IPS-15b (cell line): ENCODE data around the gene SEMA4D.

Source experiments
- H3K27me3 ChIP-seq: one replicate; pipeline ENCODE4 v1.6.1; 2013; ENCODE audit warnings: low read length; ENCODE audit not compliant: control insufficient read depth, insufficient read depth
- H3K36me3 ChIP-seq: one replicate; pipeline ENCODE4 v1.6.1; 2013; ENCODE audit warnings: low read length; ENCODE audit not compliant: control insufficient read depth, insufficient read depth
- H3K4me1 ChIP-seq: one replicate; pipeline ENCODE4 v1.6.1; 2013; ENCODE audit warnings: mild to moderate bottlenecking, low read length; ENCODE audit not compliant: control insufficient read depth, insufficient read depth
- H3K4me3 ChIP-seq: one replicate; pipeline ENCODE4 v1.5.1; 2013; ENCODE audit warnings: low read depth, low read length
- H3K9ac ChIP-seq: one replicate; pipeline ENCODE4 v1.6.1; 2013; ENCODE audit warnings: low read depth, mild to moderate bottlenecking, low read length
- H3K9me3 ChIP-seq: one replicate; pipeline ENCODE4 v1.6.1; 2013; ENCODE audit warnings: mild to moderate bottlenecking, low read length; ENCODE audit not compliant: control insufficient read depth, insufficient read depth

Gene SEMA4D

GRCh38 chr9:89428222-89428761 is 69.6 kb downstream of the SEMA4D start:
- Histone ChIP-seq H3K4me3 (no peak overlapping the region), H3K4me1 (peaks cover 3% of the 10 kb centered on the region), H3K9ac (no peak overlapping the region), H3K9me3 (no peaks in the 10 kb centered on the region), H3K27me3 (no peaks in the 10 kb centered on the region), H3K36me3 (peaks cover under 1% of the 10 kb centered on the region)

DNA sequence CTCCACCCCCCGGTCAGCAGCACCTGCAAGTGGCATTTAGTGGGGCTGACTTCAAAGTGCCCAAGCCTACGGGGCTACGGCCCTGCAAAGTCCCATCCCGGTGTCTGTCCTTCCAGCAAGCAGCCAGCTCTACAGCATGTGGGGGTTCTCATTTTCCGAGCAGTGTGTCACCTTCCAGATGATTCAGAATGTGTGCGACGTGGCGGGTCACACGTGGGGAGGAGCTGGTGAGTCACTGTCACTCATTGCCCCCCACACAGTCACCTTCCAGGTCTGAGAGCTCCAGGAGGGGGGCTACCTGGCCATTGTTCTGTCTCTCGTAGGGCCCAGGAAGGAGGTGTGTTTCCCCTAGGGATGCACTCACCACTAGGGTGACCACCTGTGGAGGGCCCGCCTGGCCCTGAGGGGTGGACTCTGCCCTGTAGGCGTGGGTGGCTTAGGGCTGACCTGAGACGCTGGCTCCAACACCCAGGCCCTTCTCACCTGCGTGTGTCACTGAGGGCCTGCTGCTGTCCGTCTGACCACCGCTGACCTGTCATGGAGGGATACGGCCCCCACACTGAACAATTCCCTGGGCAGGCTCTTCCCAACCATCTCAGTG is 70.2 kb downstream of the SEMA4D start:
- no peaks in the 10 kb centered on the region for H3K27me3 ChIP-seq
- no peaks in the 10 kb centered on the region for H3K9me3 ChIP-seq
- no peaks in the 10 kb centered on the region for H3K36me3 ChIP-seq
- no peak overlapping the region for H3K4me3 ChIP-seq
- H3K9ac ChIP-seq: no peak overlapping the region
- H3K4me1 ChIP-seq: peaks cover 1% of the 10 kb centered on the region

DNA sequence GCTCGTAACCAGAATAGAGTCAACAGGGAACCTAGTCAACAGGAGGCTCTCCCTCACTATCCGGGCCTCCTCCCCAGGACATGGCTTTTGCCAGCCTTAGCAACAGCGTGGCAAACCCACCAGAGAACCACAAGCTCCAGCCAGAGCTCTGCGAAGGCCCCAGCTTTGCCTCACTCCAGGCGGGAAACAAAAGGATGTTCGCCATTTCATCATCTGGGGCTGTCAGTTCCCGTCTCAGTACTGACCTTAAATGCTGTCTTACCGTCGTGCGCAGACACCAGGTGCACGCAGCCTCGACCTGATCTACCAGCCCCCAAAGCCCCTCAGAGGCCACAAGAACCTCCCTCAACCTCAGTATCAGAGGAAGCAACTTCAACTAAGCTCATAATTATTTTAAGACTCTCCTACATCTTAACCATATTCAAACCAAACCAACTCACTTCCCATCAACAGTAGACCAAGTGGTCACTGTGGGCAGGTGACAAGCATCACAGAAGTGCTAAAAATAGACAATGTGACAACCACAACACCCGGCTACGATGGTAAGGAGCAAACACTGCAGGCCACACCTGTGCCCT is 71.4 kb downstream of the SEMA4D start:
- Histone ChIP-seq H3K9ac (no peak overlapping the region), H3K4me3 (no peak overlapping the region), H3K9me3 (no peaks in the 10 kb centered on the region), H3K27me3 (no peaks in the 10 kb centered on the region), H3K36me3 (no peaks in the 10 kb centered on the region), H3K4me1 (no peaks in the 10 kb centered on the region)

- no peak overlapping the region for H3K9ac ChIP-seq
These were observed 72.0 kb downstream of the SEMA4D start for GRCh38 chr9:89425921-89426383.

DNA sequence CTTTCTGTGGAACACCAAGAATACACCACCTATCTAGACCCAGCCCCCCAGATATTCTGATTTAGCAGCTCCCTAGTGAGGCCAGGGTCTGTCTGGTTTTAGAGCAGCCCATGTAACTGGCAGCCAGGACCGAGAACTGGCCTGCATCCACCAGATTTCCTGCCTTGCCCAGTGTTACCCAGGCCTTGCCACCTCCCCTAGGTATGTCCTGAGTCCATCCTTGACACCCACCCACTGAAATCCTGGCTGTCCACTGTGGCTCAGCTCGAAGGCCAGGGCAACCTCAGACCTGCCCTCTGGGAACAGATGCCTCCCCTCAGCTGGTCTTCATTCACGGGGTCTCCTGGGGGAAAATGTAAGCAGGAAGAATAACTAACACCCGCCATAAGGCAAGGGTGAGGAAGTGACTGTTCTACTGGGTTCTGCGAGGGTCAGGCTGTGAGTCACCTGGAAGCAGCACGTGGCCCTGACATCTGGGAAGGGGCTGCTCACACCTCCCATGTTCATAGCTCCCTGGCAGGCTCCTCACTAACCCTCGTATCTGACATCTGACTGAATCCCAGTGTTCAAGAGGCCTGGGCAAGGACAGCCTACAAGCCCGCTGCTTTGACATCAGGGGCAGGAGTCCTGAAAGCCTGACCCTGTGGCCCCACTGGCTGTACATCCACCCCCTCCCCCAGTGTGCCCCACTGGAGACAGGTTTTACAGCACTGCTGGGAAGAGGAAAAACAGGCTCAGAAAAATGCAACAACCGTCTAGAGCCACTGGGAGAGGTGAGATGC is 72.7 kb downstream of the SEMA4D start:
- no peaks in the 10 kb centered on the region for H3K4me1 ChIP-seq
- H3K4me3 ChIP-seq: no peak overlapping the region
- no peak overlapping the region for H3K9ac ChIP-seq
- no peaks in the 10 kb centered on the region for H3K9me3 ChIP-seq
- no peaks in the 10 kb centered on the region for H3K27me3 ChIP-seq
- H3K36me3 ChIP-seq: no peaks in the 10 kb centered on the region

More at GRCh38 chr9:89425921-89426383, 72.0 kb downstream of the SEMA4D start:
- H3K9me3 ChIP-seq: no peaks in the 10 kb centered on the region
- no peaks in the 10 kb centered on the region for H3K27me3 ChIP-seq
- H3K4me3 ChIP-seq: no peak overlapping the region
- no peaks in the 10 kb centered on the region for H3K4me1 ChIP-seq
- H3K36me3 ChIP-seq: no peaks in the 10 kb centered on the region

DNA sequence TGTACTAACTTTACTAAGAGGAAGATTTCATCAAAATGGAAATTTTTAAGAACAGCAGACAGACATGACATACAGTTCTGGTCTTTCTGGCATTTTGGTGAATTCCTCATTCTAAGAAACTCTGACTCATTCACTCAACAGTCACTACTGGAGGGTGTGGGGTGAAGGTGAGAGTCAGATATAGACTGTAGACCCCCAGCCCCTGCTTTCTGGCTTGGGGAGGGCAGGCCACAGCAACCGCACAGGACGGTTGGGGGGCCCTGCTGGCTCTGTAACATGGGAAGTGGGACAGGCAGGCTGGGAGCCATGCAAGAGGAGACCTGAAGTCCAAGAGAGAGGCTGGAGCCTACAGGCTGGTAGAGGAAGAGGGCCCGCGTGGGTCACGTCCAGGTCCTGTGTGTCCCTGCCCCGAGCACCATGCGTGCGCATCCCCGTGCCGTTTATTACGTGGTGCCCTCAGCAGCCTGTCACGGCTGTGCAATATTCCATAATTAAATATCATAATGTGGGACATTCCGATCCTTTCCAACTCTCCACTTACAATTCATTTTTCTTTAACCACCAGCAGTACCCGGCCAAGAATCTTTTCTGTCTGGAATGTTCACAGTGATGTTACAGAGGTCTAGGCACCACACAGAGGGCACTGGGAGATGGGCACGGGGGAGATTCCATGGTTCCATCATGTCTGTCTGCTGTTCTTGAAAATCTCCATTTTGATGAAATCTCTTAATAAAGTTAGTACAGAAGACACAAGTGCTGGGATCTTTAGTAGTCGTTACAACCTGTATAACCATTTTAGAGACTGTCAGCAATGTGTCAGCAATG is 75.5 kb downstream of the SEMA4D start:
- no peaks in the 10 kb centered on the region for H3K4me1 ChIP-seq
- no peak overlapping the region for H3K9ac ChIP-seq
- no peaks in the 10 kb centered on the region for H3K36me3 ChIP-seq
- no peak overlapping the region for H3K4me3 ChIP-seq
- H3K27me3 ChIP-seq: no peaks in the 10 kb centered on the region
- no peaks in the 10 kb centered on the region for H3K9me3 ChIP-seq

DNA sequence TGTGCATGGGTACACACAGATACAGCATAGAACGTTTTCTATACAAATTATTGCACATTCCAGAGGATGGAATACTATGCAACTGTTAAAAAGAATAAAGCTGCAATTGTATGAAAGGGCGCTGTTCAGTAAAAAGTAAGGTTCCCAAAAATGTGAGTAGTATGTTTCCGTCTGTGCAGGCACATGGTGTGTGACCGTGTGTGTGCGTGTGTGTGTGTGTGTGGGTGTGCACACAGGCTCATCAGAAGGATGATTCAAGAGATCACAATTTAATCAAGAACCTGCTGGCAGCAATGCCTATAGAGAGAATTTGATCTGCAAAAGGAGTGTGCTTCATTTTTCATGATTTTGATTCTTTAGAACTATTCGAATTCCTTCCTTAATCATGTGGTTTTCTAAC is 76.3 kb downstream of the SEMA4D start:
- Histone ChIP-seq H3K4me3 (no peak overlapping the region), H3K9me3 (no peaks in the 10 kb centered on the region), H3K9ac (no peak overlapping the region), H3K36me3 (no peaks in the 10 kb centered on the region), H3K27me3 (no peaks in the 10 kb centered on the region), H3K4me1 (no peaks in the 10 kb centered on the region)

DNA sequence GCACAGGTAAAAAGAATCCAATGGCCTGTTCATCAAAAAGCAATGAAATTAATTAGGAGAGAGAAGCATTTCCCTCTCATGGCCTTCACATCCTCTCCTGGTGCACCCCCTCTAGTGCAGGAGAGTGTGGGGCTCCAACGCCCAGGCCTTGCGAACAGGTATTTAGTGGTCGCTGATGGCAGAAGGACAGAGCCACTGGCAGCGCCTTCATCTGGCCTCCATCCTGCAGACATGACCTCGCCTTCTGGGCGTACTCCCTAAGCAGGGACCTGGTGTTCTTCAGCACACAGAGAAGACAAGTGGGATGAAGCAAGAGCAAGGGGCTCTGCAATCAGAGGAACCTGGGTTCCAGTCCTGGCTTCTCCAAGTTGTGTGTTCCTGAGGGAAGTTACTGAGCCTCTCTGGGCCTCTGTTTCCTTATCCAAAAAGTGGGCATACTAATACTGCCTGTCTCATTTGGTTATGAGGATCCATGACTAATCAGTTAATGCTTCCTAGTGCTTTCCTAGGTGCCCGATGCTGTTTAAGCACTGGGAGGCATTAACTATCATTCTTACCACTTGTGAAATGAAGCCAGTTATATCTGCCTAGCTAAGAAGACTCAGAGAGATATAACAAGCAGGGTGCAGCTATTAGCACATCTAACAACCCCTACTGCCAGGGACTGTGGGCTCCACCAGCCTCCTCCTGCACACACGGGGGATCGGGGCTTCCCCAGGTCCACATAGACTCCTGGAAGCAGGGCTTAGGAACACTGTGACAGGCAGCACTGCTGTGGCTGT is 77.3 kb downstream of the SEMA4D start:
- Histone ChIP-seq H3K4me3 (no peak overlapping the region), H3K36me3 (no peaks in the 10 kb centered on the region), H3K9ac (no peak overlapping the region), H3K27me3 (no peaks in the 10 kb centered on the region), H3K9me3 (no peaks in the 10 kb centered on the region), H3K4me1 (no peaks in the 10 kb centered on the region)

DNA sequence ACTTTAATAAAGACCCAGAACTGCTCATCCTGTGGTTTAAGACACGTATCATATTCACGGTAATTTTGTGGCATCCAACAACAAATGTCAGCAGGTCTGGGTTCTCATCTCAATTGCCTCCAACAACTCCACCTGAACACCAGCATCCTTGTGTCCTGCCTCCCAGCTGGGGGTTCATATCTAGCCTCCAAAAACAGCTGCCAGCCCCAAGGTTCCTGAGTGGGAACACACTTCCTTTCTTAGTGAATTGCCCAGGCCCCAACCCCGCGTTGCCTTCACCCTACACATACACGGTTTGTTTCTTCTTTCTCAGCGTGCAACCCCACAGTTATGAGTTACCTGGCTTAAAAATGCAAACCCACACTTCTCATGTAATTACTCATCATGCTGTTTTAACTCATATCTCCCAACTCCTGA is 77.9 kb downstream of the SEMA4D start:
- H3K9ac ChIP-seq: no peak overlapping the region
- H3K4me3 ChIP-seq: no peak overlapping the region
- no peaks in the 10 kb centered on the region for H3K4me1 ChIP-seq
- H3K27me3 ChIP-seq: no peaks in the 10 kb centered on the region
- no peaks in the 10 kb centered on the region for H3K36me3 ChIP-seq
- no peaks in the 10 kb centered on the region for H3K9me3 ChIP-seq

- H3K9ac ChIP-seq: no peak overlapping the region
- H3K4me1 ChIP-seq: no peaks in the 10 kb centered on the region
- H3K4me3 ChIP-seq: no peak overlapping the region
- H3K27me3 ChIP-seq: no peaks in the 10 kb centered on the region
- no peaks in the 10 kb centered on the region for H3K9me3 ChIP-seq
- H3K36me3 ChIP-seq: no peaks in the 10 kb centered on the region
These were observed 78.9 kb downstream of the SEMA4D start for GRCh38 chr9:89418882-89419640.
